HG03378 (cell line): ENCODE measurements around the gene GLRX3.

ENCODE experiments used
- ATAC-seq: cut with Tn5 transposase; IDR thresholded peaks from one replicate; pipeline ENCODE4 v1.9.1; 2021; ENCODE audit warnings: mild to moderate bottlenecking, moderate library complexity; ENCODE audit not compliant: unreplicated experiment

The GLRX3 gene

GRCh38 chr10:130203626-130204025, 67.4 kb downstream of the GLRX3 start:
- ATAC-seq, result no peak

GRCh38 chr10:130206216-130206737, 70.1 kb downstream of the GLRX3 start:
- no peak for ATAC-seq

DNA sequence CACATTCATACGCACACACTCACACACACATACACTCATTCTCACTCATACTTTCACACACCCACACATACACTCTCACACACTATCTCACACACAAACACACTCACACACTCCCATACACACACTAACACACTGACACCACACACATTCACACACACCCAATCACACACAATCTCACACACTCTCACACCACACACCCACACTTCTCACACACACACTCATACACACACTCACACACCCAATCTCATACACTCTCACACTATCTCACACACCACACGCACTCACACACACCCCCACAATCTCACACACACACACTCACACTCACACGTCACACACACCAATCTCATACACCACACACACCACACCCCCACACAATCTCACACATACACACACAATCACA, 71.0 kb downstream of the GLRX3 start:
- no peak for ATAC-seq

- ATAC-seq, result no peak
Measured at GRCh38 chr10:130208807-130209206, 72.6 kb downstream of the GLRX3 start.

- ATAC-seq, result no peak
Measured at GRCh38 chr10:130212746-130213145, 76.6 kb downstream of the GLRX3 start.

GRCh38 chr10:130213286-130214080, 77.3 kb downstream of the GLRX3 start:
- ATAC-seq, result no peak

- no peak for ATAC-seq
Measured at GRCh38 chr10:130214431-130214830, 78.2 kb downstream of the GLRX3 start.

DNA sequence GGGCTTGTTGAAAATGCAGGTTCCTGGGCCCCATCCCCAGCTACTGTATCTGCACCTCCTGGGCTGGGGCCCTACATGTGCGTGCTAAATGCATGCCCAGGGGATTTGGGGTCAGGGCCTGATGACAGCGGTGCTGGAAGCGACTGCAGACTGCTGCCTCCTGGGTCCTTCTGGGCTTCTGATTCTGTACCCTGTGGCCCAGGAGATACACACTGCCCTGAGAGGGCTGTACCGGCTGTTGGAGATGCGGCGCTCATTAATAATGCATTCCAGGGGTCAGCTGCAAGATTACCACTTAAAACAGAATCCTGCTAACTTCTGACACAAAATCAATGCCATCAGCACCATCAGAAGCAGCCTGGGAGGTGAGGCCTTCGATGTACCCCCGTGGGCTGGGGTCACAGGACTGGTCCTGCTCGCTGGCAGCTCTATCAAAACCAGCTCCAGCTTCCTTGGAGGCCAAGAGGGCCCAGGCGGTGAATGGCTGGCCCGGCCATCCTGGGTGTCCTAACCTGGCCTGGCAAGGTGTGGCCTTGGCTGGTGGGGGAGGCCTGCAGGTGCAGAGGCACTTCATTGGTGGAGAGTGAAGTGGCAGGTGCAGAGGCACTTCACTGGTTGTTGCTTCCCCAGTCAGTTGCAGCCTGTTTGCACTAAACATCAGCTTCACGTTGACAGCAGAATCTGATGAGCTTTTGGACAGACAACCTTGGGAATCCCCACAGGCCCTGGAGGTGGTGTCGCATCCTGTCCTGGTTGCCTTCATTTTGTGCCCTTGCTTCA, 79.2 kb downstream of the GLRX3 start:
- no peak for ATAC-seq

GRCh38 chr10:130215931-130216231, 79.7 kb downstream of the GLRX3 start:
- no peak for ATAC-seq

GRCh38 chr10:130218181-130218641, 82.0 kb downstream of the GLRX3 start:
- ATAC-seq, result no peak

GRCh38 chr10:130218936-130219335, 82.7 kb downstream of the GLRX3 start:
- ATAC-seq, result no peak

- ATAC-seq, result no peak
Measured at GRCh38 chr10:130220251-130221185, 84.3 kb downstream of the GLRX3 start.

GRCh38 chr10:130221456-130222375, 85.5 kb downstream of the GLRX3 start:
- ATAC-seq, result no peak

GRCh38 chr10:130222381-130222780, 86.2 kb downstream of the GLRX3 start:
- ATAC-seq, result no peak

DNA sequence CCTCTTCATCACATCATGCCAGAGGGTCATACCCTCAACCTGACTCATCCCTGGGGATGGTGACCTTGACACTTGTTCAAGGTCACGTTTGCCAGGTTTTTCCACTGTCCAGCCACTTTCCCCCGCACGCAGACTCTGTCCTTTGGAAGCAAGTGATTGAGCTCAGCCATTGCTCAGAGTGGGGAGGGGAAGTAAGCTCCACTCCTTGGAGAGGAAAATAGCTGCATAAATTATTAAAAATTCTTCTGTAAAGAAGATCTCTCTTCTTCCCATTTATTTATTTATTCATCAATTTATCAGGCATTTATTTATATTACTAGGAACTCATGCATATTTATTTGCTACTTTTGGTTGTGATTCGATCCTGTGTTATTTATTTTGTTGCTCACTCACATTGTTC, 88.0 kb downstream of the GLRX3 start:
- ATAC-seq, result no peak

- ATAC-seq, result no peak
Measured at GRCh38 chr10:130226012-130226411, 89.8 kb downstream of the GLRX3 start.

- no peak for ATAC-seq
Measured at GRCh38 chr10:130227883-130228282, 91.7 kb downstream of the GLRX3 start.
